Endothelial cell of umbilical vein (primary cell): ENCODE results near the gene GNB1L. TPM values are rescaled to one million over a fixed set of nuclear protein-coding genes. Genes with fewer than 3 reads are reported as not detected.

ENCODE experiments used
- BruUV-seq: library from RNA; stranded (reverse); fragments of 400-500 nt; replicated peaks from 2 replicates; lab custom pipeline; 2021; lab: Mats Ljungman, UMichigan
- CTCF ChIA-PET: fragments of 300-600, 350-600 bp; sonication (Branson Sonifier 250); formaldehyde crosslinking; loops from one replicate; lab custom pipeline; 2021; ENCODE audit warnings: antibody characterized with exemption, inconsistent platforms; lab: Charles Lee
- POLR2A ChIA-PET: fragments of 300-600, 350-600 bp; sonication (Branson Sonifier 250); formaldehyde crosslinking; loops from one replicate; lab custom pipeline; 2021; ENCODE audit warnings: antibody characterized with exemption, inconsistent platforms; lab: Charles Lee
- DNase-seq: peaks from one replicate; pipeline ENCODE4 v3.0.0-alpha.2; 2011; ENCODE audit warnings: low read depth, low spot score
- FAIRE-seq: peaks from 2 replicates; lab custom pipeline; 2011; peaks lifted over from hg19 to GRCh38; lab: Jason Lieb, UNC
- H2AFZ ChIP-seq: 2 replicates; pipeline ENCODE4 v1.6.0; 2012; ENCODE audit warnings: low read depth, low read length, control low read depth, inconsistent platforms
- H3K27ac ChIP-seq: 2 replicates; pipeline ENCODE4 v1.5.1; 2011; ENCODE audit warnings: low read depth, mild to moderate bottlenecking, control low read depth, low read length, moderate library complexity; ENCODE audit not compliant: insufficient read depth
- H3K27me3 ChIP-seq, 2 experiments: 2 replicates each; pipeline versions ENCODE4 v1.6.0 to v1.6.1; 2011; ENCODE audit warnings: low read length in 2 of 2, mixed read lengths in 1 of 2; ENCODE audit not compliant: control insufficient read depth in 2 of 2, insufficient read depth in 2 of 2
- H3K36me3 ChIP-seq, 2 experiments: 2 replicates in 1 of 2; 3 replicates in 1 of 2; pipeline ENCODE4 v1.5.1; 2011; ENCODE audit warnings: low read length in 2 of 2, mild to moderate bottlenecking in 1 of 2, moderate library complexity in 1 of 2; ENCODE audit not compliant: control insufficient read depth in 2 of 2, insufficient read depth in 2 of 2; ENCODE audit errors: extremely low read depth in 1 of 2
- H3K4me1 ChIP-seq: 3 replicates; pipeline ENCODE4 v1.5.1; 2011; ENCODE audit warnings: mild to moderate bottlenecking, low read length; ENCODE audit not compliant: control insufficient read depth, insufficient read depth; ENCODE audit errors: extremely low read depth
- H3K4me2 ChIP-seq: 2 replicates; pipeline ENCODE4 v1.6.1; 2011; ENCODE audit warnings: low read length, control low read depth, mixed read lengths; ENCODE audit not compliant: insufficient read depth
- H3K4me3 ChIP-seq, 3 experiments: fragments of 200-600 bp in 1 of 3; sonication (generic), shearing (Covaris generic) in 1 of 3; replicated peaks in 1 of 3; 2 replicates each; pipeline ENCODE4 v1.5.1; 2011 to 2016; ENCODE audit warnings: control low read depth in 3 of 3, low read length in 3 of 3, mild to moderate bottlenecking in 2 of 3, inconsistent platforms in 1 of 3, low read depth in 1 of 3, moderate library complexity in 1 of 3; ENCODE audit not compliant: insufficient read depth in 1 of 3
- H3K79me2 ChIP-seq: 2 replicates; pipeline ENCODE4 v1.6.0; 2012; ENCODE audit warnings: low read length, inconsistent platforms; ENCODE audit not compliant: control insufficient read depth, insufficient read depth
- H3K9ac ChIP-seq: replicated peaks from 2 replicates; pipeline ENCODE3; 2011; ENCODE audit warnings: low read length, control low read depth; ENCODE audit not compliant: insufficient read depth; ENCODE audit errors: extremely low read depth
- H3K9me1 ChIP-seq: replicated peaks from 3 replicates; pipeline ENCODE4 v1.6.0; 2011; ENCODE audit warnings: mild to moderate bottlenecking, low read length; ENCODE audit not compliant: control insufficient read depth, insufficient read depth; ENCODE audit errors: extremely low read depth
- H3K9me3 ChIP-seq: replicated peaks from 2 replicates; pipeline ENCODE4 v1.5.1; 2012; ENCODE audit warnings: low read length, inconsistent platforms; ENCODE audit not compliant: control insufficient read depth, insufficient read depth
- H4K20me1 ChIP-seq: replicated peaks from 2 replicates; pipeline ENCODE3; 2011; ENCODE audit warnings: mild to moderate bottlenecking, low read length; ENCODE audit not compliant: control insufficient read depth, insufficient read depth; ENCODE audit errors: extremely low read depth
- EZH2 ChIP-seq: IDR thresholded peaks from 2 replicates; pipeline ENCODE4 v1.6.1; 2012; ENCODE audit warnings: borderline replicate concordance, low read depth, mild to moderate bottlenecking, moderate library complexity, low read length, inconsistent platforms; ENCODE audit not compliant: severe bottlenecking
- FOS ChIP-seq: IDR thresholded peaks from 2 replicates; pipeline ENCODE4 v1.6.1; 2011; ENCODE audit warnings: mild to moderate bottlenecking, low read length, moderate library complexity, borderline replicate concordance; ENCODE audit not compliant: insufficient read depth
- GATA2 ChIP-seq: IDR thresholded peaks from 2 replicates; pipeline ENCODE4 v1.7.0; 2011; ENCODE audit warnings: low read depth, mild to moderate bottlenecking, moderate library complexity, mixed read lengths, low read length; ENCODE audit not compliant: insufficient read length, insufficient read depth
- JUN ChIP-seq: IDR thresholded peaks from 2 replicates; pipeline ENCODE4 v1.6.1; 2011; ENCODE audit warnings: borderline replicate concordance, low read depth; ENCODE audit not compliant: insufficient read length, insufficient read depth
- MYC ChIP-seq: IDR thresholded peaks from one replicate; pipeline ENCODE4 v1.6.1; 2011; ENCODE audit warnings: mild to moderate bottlenecking, low read depth, low read length
- POLR2A ChIP-seq: IDR thresholded peaks from 2 replicates; pipeline ENCODE4 v1.6.1; 2012; ENCODE audit warnings: low read depth, mild to moderate bottlenecking, control low read depth, low read length
- POLR2AphosphoS5 ChIP-seq: IDR thresholded peaks from 2 replicates; pipeline ENCODE4 v1.6.1; 2012; ENCODE audit warnings: low read depth, mild to moderate bottlenecking, control low read depth, low read length, moderate library complexity; ENCODE audit not compliant: insufficient read depth
- dilution Hi-C: fragments of 300-500 bp; cut with MboI; formaldehyde crosslinking; loops from one replicate; pipeline ENCODE4 v1.15.0; 2019; ENCODE audit warnings: low sequenced_read_pairs; ENCODE audit not compliant: extremely low pct_ligation_motif_present
- intact Hi-C: fragments of 100-400 bp; cut with micrococcal nuclease; formaldehyde crosslinking; loops from one replicate; pipeline ENCODE4 v1.10.0; 2022
- polyA plus RNA-seq, 4 experiments: library from polyadenylated mRNA; depleted of rRNA in 3 of 4; stranded (reverse) in 3 of 4; unstranded in 1 of 4; fragments of >200 nt; gene quantifications; 2 replicates each; pipeline versions ENCODE4 v1.2.1 to v1.2.3, GENCODE V29; 2011 to 2012; ENCODE audit warnings: missing spikeins in 1 of 4
- total RNA-seq: library from RNA; stranded (reverse); gene quantifications from 2 replicates; pipeline ENCODE4 v1.2.3, GENCODE V29; 2021
- TF ChIP-seq, protein P1 (sequence below): IDR thresholded peaks from 2 replicates; pipeline ENCODE4 v1.6.1; 2011; ENCODE audit not compliant: insufficient read depth, insufficient read length

The GNB1L gene
- total and polyA plus RNA-seq, 2 donors (not counting 3 experiments of a cell fraction or from before 2014, with no cell fraction given) = 5.4 to 5.9 TPM

GRCh38 chr22:19760951-19761724 is 93.5 kb downstream of the GNB1L start:
- H3K9me1 ChIP-seq = no peaks in the 10 kb centered on the region
- peak overlapping the region; percentile 49 to 63 (median 50) for H3K4me3 ChIP-seq
- no peaks in the 10 kb centered on the region for H4K20me1 ChIP-seq
- ChIA-PET POLR2A (no interaction called here), CTCF (interaction anchor here (1.0 to 4.4 kb wide), 3 partner anchors 31 to 149 kb away, joined by 3 to 18 read pairs (median 6); no protein-coding TSS in a partner anchor)
- intact Hi-C loops = no loop called here
- no peak overlapping the region for H2AFZ ChIP-seq
- peak overlapping the region; percentile 14 for H3K27ac ChIP-seq
- no peaks in the 10 kb centered on the region for H3K36me3 ChIP-seq
- H3K9me3 ChIP-seq = no peaks in the 10 kb centered on the region
- TF ChIP-seq EZH2 (peak; percentile 84), MYC (no peak)
- peaks cover 14% of the 10 kb centered on the region for H3K4me1 ChIP-seq
- peaks cover 31% of the 10 kb centered on the region for H3K79me2 ChIP-seq
- H3K4me2 ChIP-seq = peak overlapping the region; percentile 49
- FAIRE-seq = no peak
- BruUV-seq = no TSS peak
- no peak for DNase-seq
- peaks cover 20 to 42% of the 10 kb centered on the region in 2 experiments for H3K27me3 ChIP-seq
- peak overlapping the region; percentile 51 for H3K9ac ChIP-seq
- dilution Hi-C loops = no loop called here

DNA sequence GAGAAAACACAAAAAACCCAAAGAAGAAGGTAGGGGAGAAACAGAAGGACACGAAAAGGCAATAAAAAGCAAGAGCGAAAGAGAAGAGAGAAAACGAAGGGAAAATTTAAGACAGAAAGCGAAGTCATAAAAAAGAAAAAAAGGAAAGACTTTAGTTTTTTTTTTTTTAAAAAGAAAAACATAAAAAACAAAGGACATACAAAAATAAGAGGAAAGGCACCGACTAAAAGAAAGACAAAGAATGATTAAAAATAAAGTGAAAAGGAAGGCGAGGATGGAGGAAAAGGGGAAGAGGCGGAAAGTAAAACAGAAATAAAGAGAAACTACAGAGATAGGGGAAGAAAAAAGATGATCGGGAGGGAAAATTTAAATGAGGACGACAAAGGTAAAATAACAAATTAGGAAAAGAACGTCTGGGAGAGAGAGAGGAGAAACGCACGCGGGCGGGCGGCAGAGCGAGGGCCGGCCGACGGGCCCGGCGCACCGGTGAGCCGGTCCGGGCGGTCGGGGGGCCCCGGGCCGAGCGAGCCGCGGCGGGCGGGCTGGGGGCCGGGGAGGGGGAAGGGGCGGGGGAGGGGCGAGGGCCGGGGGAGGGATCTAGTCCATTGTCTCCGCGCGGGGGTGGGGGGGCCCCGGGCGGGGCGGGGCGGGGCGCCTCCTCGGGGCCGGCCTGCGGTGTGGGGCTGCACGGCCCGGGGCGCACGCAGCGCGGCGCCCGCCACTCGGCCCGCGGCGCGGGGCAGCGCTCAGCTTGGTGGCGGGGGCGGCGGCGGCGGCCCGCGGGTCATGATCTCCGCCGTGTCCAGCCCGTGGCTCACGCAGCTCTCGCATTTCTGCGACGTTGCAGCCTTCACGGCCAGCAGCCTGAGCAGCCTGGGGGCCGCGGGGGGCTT is 94.4 kb downstream of the GNB1L start, which contains the start of gene TBX1:
Gene TBX1, plus strand, starts transcription at position 721 of the 893 bp plus-strand sequence. Its CDS starts 66 bp downstream, at position 787.
- no peaks in the 10 kb centered on the region for H3K36me3 ChIP-seq
- no TSS peak for BruUV-seq
- peak within 1 kb of the TSS; percentile 51 for H3K9ac ChIP-seq
- DNase-seq (no peak), FAIRE-seq (no peak)
- H3K9me1 ChIP-seq = no peaks in the 10 kb centered on the region
- TF ChIP-seq POLR2AphosphoS5 (peak; percentile 22), FOS (no peak), JUN (no peak), POLR2A (no peak), GATA2 (no peak)
- TF ChIP-seq, protein P1, sequence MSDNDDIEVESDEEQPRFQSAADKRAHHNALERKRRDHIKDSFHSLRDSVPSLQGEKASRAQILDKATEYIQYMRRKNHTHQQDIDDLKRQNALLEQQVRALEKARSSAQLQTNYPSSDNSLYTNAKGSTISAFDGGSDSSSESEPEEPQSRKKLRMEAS = no peak
- peak within 1 kb of the TSS; percentile 75 for H3K4me2 ChIP-seq
- H3K4me3 ChIP-seq = peak within 1 kb of the TSS; percentile 50 to 63 (median 52)
- intact Hi-C loops = no loop called here
- peaks cover 31% of the 10 kb centered on the region for H3K79me2 ChIP-seq
- peak within 1 kb of the TSS; percentile 35 for H2AFZ ChIP-seq
- CTCF ChIA-PET = interaction anchor here (1.2 to 4.4 kb wide), 3 partner anchors 30 to 150 kb away, joined by 5 to 18 read pairs (median 6); no protein-coding TSS in a partner anchor
- H3K27me3 ChIP-seq = peaks cover 25 to 46% of the 10 kb centered on the region in 2 experiments
- H3K9me3 ChIP-seq = no peaks in the 10 kb centered on the region
- peak within 1 kb of the TSS; percentile 14 for H3K27ac ChIP-seq
- H3K4me1 ChIP-seq = peaks cover 14% of the 10 kb centered on the region
- POLR2A ChIA-PET = no interaction called here
- H4K20me1 ChIP-seq = no peaks in the 10 kb centered on the region
- dilution Hi-C loops = no loop called here
